A549 (cell line): ENCODE data around the gene COG8. TPM values are rescaled to one million over a fixed set of nuclear protein-coding genes. Genes with fewer than 3 reads are reported as not detected.

Source experiments
- ATAC-seq, 2 experiments: fragments of 200-7000 bp in 1 of 2; fragments of >200 bp in 1 of 2; cut with Nextera tagmentation in 1 of 2; cut with Tn5 transposase in 1 of 2; 3 replicates each; pipeline versions ENCODE4 v1.8.0 to v1.9.1; 2018 to 2020; ENCODE audit warnings: mild to moderate bottlenecking in 1 of 2, moderate library complexity in 1 of 2
- CTCF ChIA-PET: fragments of 300-600 bp; sonication (Branson Sonifier 250); formaldehyde crosslinking; extraction: SDS; loops from one replicate; lab custom pipeline; 2021; ENCODE audit warnings: antibody characterized with exemption, inconsistent platforms; lab: Yijun Ruan, JAX
- POLR2A ChIA-PET: fragments of 350-600 bp; formaldehyde crosslinking; extraction: SDS; loops from one replicate; lab custom pipeline; 2021; ENCODE audit warnings: antibody characterized with exemption, inconsistent platforms; lab: Yijun Ruan, JAX
- DNase-seq, 2 experiments: peaks; one replicate each; pipeline versions ENCODE4 v3.0.0 to v3.0.0-alpha.2; 2011 to 2016; ENCODE audit warnings: low read depth in 1 of 2, low spot score in 1 of 2
- FAIRE-seq: peaks from 2 replicates; lab custom pipeline; 2011; peaks lifted over from hg19 to GRCh38; lab: Jason Lieb, UNC
- H3K27ac ChIP-seq, 2 experiments: fragments of >200 bp; sonication (Bioruptor Twin); formaldehyde crosslinking; 3 replicates each; pipeline ENCODE4 v1.5.1; 2016 to 2017
- H3K4me1 ChIP-seq: fragments of >200 bp; sonication (Bioruptor Twin); formaldehyde crosslinking; 3 replicates; pipeline ENCODE4 v1.6.1; 2016
- H3K4me2 ChIP-seq: fragments of >200 bp; sonication (Bioruptor Twin); formaldehyde crosslinking; 3 replicates; pipeline ENCODE4 v1.6.1; 2016
- H3K4me3 ChIP-seq: fragments of >200 bp; sonication (Bioruptor Twin); formaldehyde crosslinking; 3 replicates; pipeline ENCODE4 v1.5.1; 2016
- H3K9me3 ChIP-seq: fragments of >200 bp; sonication (Bioruptor Twin); formaldehyde crosslinking; 3 replicates; pipeline ENCODE4 v1.6.1; 2016
- BHLHE40 ChIP-seq: IDR thresholded peaks from 2 replicates; pipeline ENCODE4 v1.6.1; 2012; ENCODE audit warnings: low read depth, low read length, inconsistent platforms
- CBX2 ChIP-seq: fragments of 200-600 bp; sonication (generic); IDR thresholded peaks from 2 replicates; pipeline ENCODE4 v1.6.1; 2016; ENCODE audit warnings: low read depth, mild to moderate bottlenecking, borderline replicate concordance
- CHD2 ChIP-seq: fragments of 150-350 bp; IDR thresholded peaks from 2 replicates; pipeline ENCODE4 v1.6.1; 2014; ENCODE audit warnings: low read length; ENCODE audit not compliant: partially characterized antibody
- CHD4 ChIP-seq: fragments of 200-600 bp; sonication (generic); IDR thresholded peaks from 2 replicates; pipeline ENCODE4 v1.6.1; 2016; ENCODE audit warnings: antibody characterized with exemption, mild to moderate bottlenecking, borderline replicate concordance
- EP300 ChIP-seq, 2 experiments: fragments of >200 bp; sonication (Bioruptor Twin); formaldehyde crosslinking; IDR thresholded peaks; 2 replicates in 1 of 2; 3 replicates in 1 of 2; pipeline ENCODE4 v1.6.1; 2016 to 2017
- ESRRA ChIP-seq: fragments of 150-350 bp; IDR thresholded peaks from 2 replicates; pipeline ENCODE4 v1.6.1; 2014; ENCODE audit warnings: mild to moderate bottlenecking, low read length, borderline replicate concordance
- FOSB ChIP-seq: fragments of 250-450 bp; sonication (Bioruptor Pico); IDR thresholded peaks from 2 replicates; pipeline ENCODE4 v1.5.0; 2020; ENCODE audit warnings: mild to moderate bottlenecking, moderate library complexity
- FOSL2 ChIP-seq, 2 experiments: fragments of 450-650 bp in 1 of 2; fragments of >200 bp in 1 of 2; sonication (Bioruptor Twin) in 1 of 2; formaldehyde crosslinking; IDR thresholded peaks; 2 replicates each; pipeline versions ENCODE4 v1.5.0 to v1.6.1; 2016 to 2020; ENCODE audit warnings: mild to moderate bottlenecking in 1 of 2, moderate library complexity in 1 of 2
- HES2 ChIP-seq: fragments of >200 bp; sonication (Bioruptor Twin); formaldehyde crosslinking; IDR thresholded peaks from 2 replicates; pipeline ENCODE4 v1.6.1; 2016
- HEYL ChIP-seq: fragments of 250-450 bp; sonication (Bioruptor Pico); IDR thresholded peaks from 2 replicates; pipeline ENCODE4 v1.8.0; 2021; ENCODE audit warnings: mild to moderate bottlenecking, moderate library complexity
- JUN ChIP-seq, 2 experiments: fragments of >200 bp; sonication (Bioruptor Twin); formaldehyde crosslinking; IDR thresholded peaks; 2 replicates in 1 of 2; 3 replicates in 1 of 2; pipeline ENCODE4 v1.6.1; 2016 to 2017
- KDM1A ChIP-seq: fragments of 200-600 bp; sonication (generic); IDR thresholded peaks from 2 replicates; pipeline ENCODE4 v1.6.1; 2016; ENCODE audit warnings: low read depth, mild to moderate bottlenecking
- MAX ChIP-seq: IDR thresholded peaks from 2 replicates; pipeline ENCODE4 v1.6.1; 2012
- MYC ChIP-seq: IDR thresholded peaks from 2 replicates; pipeline ENCODE4 v1.6.1; 2012; ENCODE audit warnings: mild to moderate bottlenecking, inconsistent platforms, low read length, improper control_type of control experiment, borderline replicate concordance
- NR3C1 ChIP-seq: fragments of >200 bp; sonication (Bioruptor Twin); formaldehyde crosslinking; IDR thresholded peaks from 3 replicates; pipeline ENCODE4 v1.6.1; 2017
- RAD21 ChIP-seq, 2 experiments: fragments of >200 bp in 1 of 2; sonication (Bioruptor Twin) in 1 of 2; formaldehyde crosslinking in 1 of 2; IDR thresholded peaks in 1 of 2; conservative IDR thresholded peaks in 1 of 2; 2 replicates in 1 of 2; 3 replicates in 1 of 2; pipeline ENCODE4 v1.6.1; 2012 to 2018; ENCODE audit warnings: inconsistent platforms in 1 of 2
- RARB ChIP-seq: fragments of 250-450 bp; sonication (Bioruptor Pico); IDR thresholded peaks from 2 replicates; pipeline ENCODE4 v1.8.0; 2021; ENCODE audit warnings: mild to moderate bottlenecking, moderate library complexity
- RFX5 ChIP-seq: fragments of 450-650 bp; IDR thresholded peaks from 2 replicates; pipeline ENCODE4 v1.7.1; 2014; ENCODE audit warnings: antibody characterized with exemption, mild to moderate bottlenecking, moderate library complexity
- RNF2 ChIP-seq: fragments of 200-600 bp; sonication (generic); IDR thresholded peaks from 2 replicates; pipeline ENCODE4 v1.6.1; 2016; ENCODE audit warnings: low read depth, mild to moderate bottlenecking, antibody characterized with exemption, moderate library complexity, borderline replicate concordance
- SMC3 ChIP-seq: fragments of >200 bp; sonication (Bioruptor Twin); formaldehyde crosslinking; IDR thresholded peaks from 3 replicates; pipeline ENCODE4 v1.6.1; 2018; ENCODE audit warnings: inconsistent platforms
- TFCP2L1 ChIP-seq: fragments of 250-450 bp; sonication (Bioruptor Pico); IDR thresholded peaks from 2 replicates; pipeline ENCODE4 v1.5.0; 2021; ENCODE audit warnings: mild to moderate bottlenecking
- USF2 ChIP-seq: fragments of 450-650 bp; IDR thresholded peaks from 2 replicates; pipeline ENCODE4 v1.6.1; 2014; ENCODE audit warnings: antibody characterized with exemption
- ZFP36 ChIP-seq: fragments of 450-650 bp; IDR thresholded peaks from 2 replicates; pipeline ENCODE4 v1.6.1; 2014; ENCODE audit warnings: borderline replicate concordance; ENCODE audit not compliant: partially characterized antibody
- WGBS: methylation state at CpG from one replicate; pipeline ENCODE4 v1.1.6; 2017; ENCODE audit errors: missing lambda C conversion rate; 5-methylcytosine and 5-hydroxymethylcytosine counted together
- polyA plus RNA-seq, 4 experiments: library from polyadenylated mRNA; depleted of rRNA in 3 of 4; stranded (reverse); fragments of >200 nt; fragmentation: RNase III in 1 of 4; extraction: RNeasy Plus Mini Kit Qiagen cat#74134 plus additional on column Dnase treatment in 1 of 4; gene quantifications; 2 replicates in 3 of 4; 3 replicates in 1 of 4; pipeline ENCODE4 v1.2.3, GENCODE V29; 2011 to 2017

COG8 gene
- polyA plus RNA-seq, 2 of the 4 experiments (the other 2 are of a cell fraction) = 21.4 to 24.3 TPM

- no peak overlapping the region for H3K27ac ChIP-seq
- 92% methylated on average over 13 of the region's 13 CpGs for WGBS
- FAIRE-seq (no peak), DNase-seq (no peak), ATAC-seq (no peak)
- H3K4me3 ChIP-seq = no peak overlapping the region
- H3K9me3 ChIP-seq = no peaks in the 10 kb centered on the region
- ChIA-PET CTCF (no interaction called here), POLR2A (no interaction called here)
- no peak for TF ChIP-seq RNF2
- no peak for TF ChIP-seq FOSL2 (IDR thresholded peaks at IDR 0.05)
- no peak for TF ChIP-seq FOSL2 (CRISPR knock-in tag; IDR thresholded peaks at IDR 0.05)
- TF ChIP-seq SMC3 = no peak
- TF ChIP-seq RAD21 (conservative IDR thresholded peaks at IDR 0.05 in 1 of 2, IDR thresholded peaks at IDR 0.05 in 1 of 2) = no peak
- no peak overlapping the region for H3K4me2 ChIP-seq
- H3K4me1 ChIP-seq = peaks cover 4% of the 10 kb centered on the region; the same call in 1 of the 3 replicates
Measured at GRCh38 chr16:69320740-69321073, 18.7 kb downstream of the COG8 start.

GRCh38 chr16:69319826-69320739 lies 19.3 kb downstream of the COG8 start:
- Histone ChIP-seq H3K4me3 (no peak overlapping the region), H3K27ac (no peak overlapping the region), H3K9me3 (no peaks in the 10 kb centered on the region), H3K4me2 (no peak overlapping the region), H3K4me1 (peaks cover 4% of the 10 kb centered on the region; the same call in 1 of the 3 replicates)
- ChIA-PET CTCF (interaction anchor here (0.5 to 2.0 kb wide), 2 partner anchors 10 to 30 kb away, joined by 3 to 5 read pairs; no protein-coding TSS in a partner anchor), POLR2A (no interaction called here)
- 90% methylated on average over 28 of the region's 30 CpGs for WGBS
- DNase-seq (no peak), FAIRE-seq (no peak), ATAC-seq (no peak)
- TF ChIP-seq CBX2 = no peak
- TF ChIP-seq MYC = no peak
- no peak for TF ChIP-seq FOSL2 (IDR thresholded peaks at IDR 0.05)
- no peak for TF ChIP-seq FOSL2 (CRISPR knock-in tag; IDR thresholded peaks at IDR 0.05)
- TF ChIP-seq ZFP36 = no peak
- no peak for TF ChIP-seq CHD4
- TF ChIP-seq RARB (CRISPR knock-in tag) = no peak

GRCh38 chr16:69319381-69319780 lies 20.0 kb downstream of the COG8 start:
- ChIA-PET POLR2A (no interaction called here), CTCF (interaction anchor here (2.0 kb wide), 1 partner anchor 9 kb away, joined by 5 read pairs; no protein-coding TSS in a partner anchor)
- peaks cover 4% of the 10 kb centered on the region; the same call in 1 of the 3 replicates for H3K4me1 ChIP-seq
- ATAC-seq (no peak), FAIRE-seq (no peak), DNase-seq (no peak)
- H3K4me3 ChIP-seq = no peak overlapping the region
- no peak overlapping the region for H3K27ac ChIP-seq
- H3K9me3 ChIP-seq = no peaks in the 10 kb centered on the region
- 93% methylated on average over 9 of the region's 9 CpGs for WGBS
- TF ChIP-seq KDM1A = no peak
- no peak for TF ChIP-seq SMC3
- no peak for TF ChIP-seq RARB (CRISPR knock-in tag)
- TF ChIP-seq CHD2 = no peak
- TF ChIP-seq RAD21 (conservative IDR thresholded peaks at IDR 0.05 in 1 of 2, IDR thresholded peaks at IDR 0.05 in 1 of 2) = no peak
- no peak for TF ChIP-seq RNF2
- no peak for TF ChIP-seq FOSL2 (IDR thresholded peaks at IDR 0.05)
- no peak for TF ChIP-seq FOSL2 (CRISPR knock-in tag; IDR thresholded peaks at IDR 0.05)
- TF ChIP-seq EP300 (IDR thresholded peaks at IDR 0.05) = no peak
- no peak for TF ChIP-seq ESRRA
- no peak for TF ChIP-seq HES2
- no peak for TF ChIP-seq RFX5
- no peak for TF ChIP-seq TFCP2L1
- TF ChIP-seq MAX = no peak
- no peak for TF ChIP-seq USF2
- no peak for TF ChIP-seq NR3C1
- TF ChIP-seq FOSB (CRISPR knock-in tag) = no peak
- no peak for TF ChIP-seq HEYL
- TF ChIP-seq BHLHE40 = no peak
- TF ChIP-seq JUN (IDR thresholded peaks at IDR 0.05) = no peak
- no peak overlapping the region for H3K4me2 ChIP-seq
